Mononuclear cell (primary cell): ENCODE data around the gene MGRN1. TPM values are rescaled to one million over a fixed set of nuclear protein-coding genes. Genes with fewer than 3 reads are reported as not detected.

Source experiments
- H3K27me3 ChIP-seq: 2 replicates; pipeline ENCODE4 v1.6.0; 2011; ENCODE audit warnings: low read length, control low read depth; ENCODE audit not compliant: insufficient read depth
- H3K4me1 ChIP-seq: 2 replicates; pipeline ENCODE4 v1.5.1; 2011; ENCODE audit warnings: mild to moderate bottlenecking, low read length, control low read depth; ENCODE audit not compliant: insufficient read depth
- H3K4me3 ChIP-seq: 2 replicates; pipeline ENCODE4 v1.5.1; 2011; ENCODE audit warnings: mild to moderate bottlenecking, low read length, moderate library complexity
- H3K9me3 ChIP-seq: 2 replicates; pipeline ENCODE4 v1.5.1; 2011; ENCODE audit warnings: low read depth, mild to moderate bottlenecking, control low read depth, low read length
- total RNA-seq: library from RNA; depleted of rRNA; stranded (reverse); fragments of >200 nt; gene quantifications from one replicate; pipeline ENCODE4 v1.2.3, GENCODE V29; 2012

Gene MGRN1
- total RNA-seq, 1 donor, result 40.8 TPM

DNA sequence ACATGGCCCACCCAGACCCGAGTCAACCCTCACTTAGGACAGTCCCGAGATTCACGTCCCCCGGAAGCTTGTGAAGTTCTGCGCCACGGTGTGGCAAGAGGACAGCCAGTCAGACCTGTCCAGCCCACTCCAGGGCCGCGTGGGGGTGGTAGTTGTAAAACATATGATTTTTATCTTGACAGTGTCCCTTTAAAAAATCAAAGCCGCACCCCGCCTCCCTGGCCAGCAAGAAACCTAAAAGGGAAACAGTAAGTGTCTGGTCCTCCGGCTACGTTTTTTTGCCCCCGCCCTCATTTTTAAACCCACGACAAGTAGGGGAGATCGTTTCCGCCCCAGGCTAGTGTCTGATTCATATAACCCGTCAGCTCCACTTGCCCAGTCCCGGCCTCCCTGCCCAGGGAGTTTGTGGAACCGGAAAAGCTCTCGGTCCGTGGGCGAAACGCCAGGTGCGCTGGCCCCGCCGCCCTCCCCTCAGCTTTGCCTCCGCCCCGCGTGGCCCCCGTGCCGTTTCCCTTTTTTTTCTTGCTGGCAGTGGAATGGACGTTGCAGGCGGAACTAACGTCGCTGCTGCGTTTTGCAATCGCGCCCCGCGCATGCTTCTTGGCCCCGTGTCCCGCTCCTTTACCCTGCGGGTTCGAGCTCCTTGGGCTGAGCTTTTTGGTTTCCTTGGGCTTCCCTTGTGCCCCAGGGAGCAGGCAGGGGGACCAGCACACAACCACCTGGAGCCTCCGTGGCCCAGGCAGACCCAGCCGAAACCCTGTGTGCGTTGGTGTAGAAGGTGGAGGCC lies 55.4 kb downstream of the MGRN1 start:
- Histone ChIP-seq H3K4me3 (peak overlapping the region; percentile 29), H3K27me3 (no peaks in the 10 kb centered on the region), H3K9me3 (no peaks in the 10 kb centered on the region), H3K4me1 (peaks cover 63% of the 10 kb centered on the region)

DNA sequence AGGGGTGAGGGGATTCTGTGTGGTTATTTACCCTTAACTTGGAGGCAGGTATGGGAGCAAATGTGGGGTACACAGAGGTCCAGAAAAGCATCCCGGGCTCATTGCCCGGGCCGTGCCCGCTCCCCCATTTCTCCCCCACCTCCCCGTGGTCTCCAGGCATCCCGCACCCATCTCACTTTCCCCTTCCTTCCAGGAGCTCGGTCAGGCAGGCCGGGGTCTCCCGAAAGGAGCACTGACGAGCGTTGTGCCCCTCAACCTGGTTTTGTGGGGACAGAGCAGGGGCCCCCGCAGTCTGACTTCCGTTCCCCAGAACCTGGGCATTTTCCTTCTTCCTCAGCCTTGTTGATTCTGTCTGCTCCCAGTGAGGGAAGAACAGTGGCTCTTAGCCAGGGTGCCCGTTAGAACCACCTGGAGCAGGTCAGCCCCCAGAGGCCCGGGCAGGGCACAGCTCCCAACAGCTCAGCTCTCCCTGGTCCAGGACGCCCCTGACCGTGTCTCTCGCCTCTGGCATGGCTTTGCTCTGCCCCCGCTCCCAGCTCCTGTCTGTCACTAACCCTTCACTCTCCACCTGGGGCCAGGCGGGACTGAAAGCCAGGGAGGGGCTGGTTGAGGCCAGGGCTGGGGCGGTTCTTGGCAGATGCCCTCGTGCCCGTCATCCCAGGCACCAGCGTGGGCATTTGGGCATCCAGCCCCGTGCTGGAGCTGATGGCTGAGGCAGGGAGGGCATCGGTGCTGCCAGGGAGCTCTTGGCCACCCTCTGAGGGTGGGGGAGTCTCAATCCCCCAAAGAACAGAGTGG lies 56.2 kb downstream of the MGRN1 start:
- H3K9me3 ChIP-seq, result no peaks in the 10 kb centered on the region
- H3K27me3 ChIP-seq, result no peaks in the 10 kb centered on the region
- peaks cover 56% of the 10 kb centered on the region for H3K4me1 ChIP-seq
- H3K4me3 ChIP-seq, result peak overlapping the region; percentile 29

DNA sequence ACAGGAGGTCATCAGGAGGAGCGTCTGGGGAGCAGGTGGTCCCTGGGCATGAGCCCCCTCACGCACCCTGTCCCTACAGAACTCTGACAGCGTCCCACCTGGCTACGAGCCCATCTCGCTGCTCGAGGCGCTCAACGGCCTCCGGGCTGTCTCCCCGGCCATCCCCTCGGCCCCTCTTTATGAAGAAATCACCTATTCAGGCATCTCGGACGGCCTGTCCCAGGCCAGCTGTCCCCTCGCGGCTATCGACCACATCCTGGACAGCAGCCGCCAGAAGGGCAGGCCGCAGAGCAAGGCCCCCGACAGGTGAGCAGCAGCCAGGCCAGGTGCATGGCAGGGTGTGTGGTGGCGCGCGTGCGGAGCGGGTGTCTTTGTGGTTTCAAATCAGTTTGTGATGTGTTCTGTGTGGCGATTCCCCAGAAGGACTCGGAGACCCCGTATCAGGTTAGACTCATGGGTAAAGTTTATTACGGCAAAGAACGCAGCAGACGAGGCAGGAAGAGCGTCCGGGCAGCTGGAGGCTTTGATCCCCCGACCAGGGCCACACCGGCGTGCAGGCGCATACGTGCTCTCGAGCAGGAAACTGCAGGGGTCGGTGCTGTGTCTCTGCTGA lies 57.0 kb downstream of the MGRN1 start:
- Histone ChIP-seq H3K4me1 (peaks cover 49% of the 10 kb centered on the region), H3K27me3 (no peaks in the 10 kb centered on the region), H3K9me3 (no peaks in the 10 kb centered on the region), H3K4me3 (no peak overlapping the region)

DNA sequence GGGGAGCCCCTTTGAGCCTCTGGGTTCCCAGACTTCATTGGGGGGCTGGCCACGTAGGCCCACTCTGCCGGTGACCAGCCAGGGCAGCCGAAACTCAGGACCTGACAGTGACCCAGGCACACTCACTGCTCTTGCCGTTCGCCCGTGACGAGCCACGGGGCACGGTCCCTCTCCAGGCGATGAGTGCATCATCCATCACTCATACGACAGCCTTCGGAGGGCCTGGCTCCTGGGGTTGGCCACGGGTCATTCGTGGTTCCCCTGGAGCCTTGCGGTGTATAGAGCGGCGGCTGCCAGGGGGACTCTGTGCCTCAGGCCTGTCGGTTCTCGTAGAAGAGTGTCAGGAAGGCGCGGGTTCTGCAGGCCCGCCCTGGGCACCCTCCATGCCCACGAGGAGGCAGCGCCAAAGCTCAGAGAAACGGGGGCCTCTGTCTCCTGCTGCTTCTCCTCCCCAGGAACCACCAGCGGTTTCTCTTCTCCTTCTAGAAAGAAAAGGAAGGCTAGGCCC lies 57.5 kb downstream of the MGRN1 start:
- Histone ChIP-seq H3K4me1 (peaks cover 43% of the 10 kb centered on the region), H3K9me3 (no peaks in the 10 kb centered on the region), H3K4me3 (no peak overlapping the region), H3K27me3 (no peaks in the 10 kb centered on the region)

- H3K27me3 ChIP-seq, result no peaks in the 10 kb centered on the region
- H3K4me3 ChIP-seq, result no peak overlapping the region
- H3K4me1 ChIP-seq, result peaks cover 40% of the 10 kb centered on the region
- H3K9me3 ChIP-seq, result no peaks in the 10 kb centered on the region
These were observed 58.1 kb downstream of the MGRN1 start for GRCh38 chr16:4682616-4683254.

DNA sequence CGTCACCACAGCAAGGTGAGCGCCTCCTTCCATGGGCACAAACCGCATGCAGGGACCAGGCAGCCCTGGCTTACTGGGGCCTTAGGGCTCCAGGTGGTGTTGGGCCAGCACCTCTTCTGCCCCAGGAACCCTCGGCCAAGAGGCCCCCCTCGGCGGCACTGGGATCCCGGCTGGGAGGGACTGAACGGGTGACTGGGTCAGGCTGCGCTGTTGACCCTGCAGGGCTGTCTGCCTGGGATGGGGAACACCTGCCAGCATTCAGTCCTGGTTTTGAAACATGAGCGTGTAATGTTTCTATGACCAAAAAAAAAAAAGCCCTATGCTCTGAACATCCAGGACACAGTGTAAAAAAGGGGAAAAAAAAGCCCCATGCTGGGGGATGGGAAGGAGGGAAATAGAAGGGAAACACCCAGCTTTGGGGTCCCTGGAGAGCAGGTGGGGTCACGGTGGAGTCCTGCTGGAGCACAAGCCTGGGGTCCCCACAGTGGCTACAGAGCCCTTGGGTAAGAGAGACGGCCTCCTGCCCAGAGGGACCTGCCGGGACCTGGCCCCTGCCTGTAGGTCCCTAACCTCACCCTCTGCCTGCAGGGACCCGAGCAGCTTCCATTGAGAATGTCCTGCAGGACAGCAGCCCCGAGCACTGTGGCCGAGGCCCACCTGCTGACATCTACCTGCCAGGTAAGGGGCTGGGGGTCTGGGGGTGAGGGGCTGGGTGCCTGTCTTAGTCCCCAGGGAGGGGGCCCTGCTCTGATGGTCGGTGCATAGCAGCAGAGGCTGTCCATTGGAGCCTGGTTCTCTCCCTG lies 58.8 kb downstream of the MGRN1 start:
- H3K4me3 ChIP-seq, result no peak overlapping the region
- H3K4me1 ChIP-seq, result peaks cover 40% of the 10 kb centered on the region
- H3K27me3 ChIP-seq, result no peaks in the 10 kb centered on the region
- no peaks in the 10 kb centered on the region for H3K9me3 ChIP-seq

DNA sequence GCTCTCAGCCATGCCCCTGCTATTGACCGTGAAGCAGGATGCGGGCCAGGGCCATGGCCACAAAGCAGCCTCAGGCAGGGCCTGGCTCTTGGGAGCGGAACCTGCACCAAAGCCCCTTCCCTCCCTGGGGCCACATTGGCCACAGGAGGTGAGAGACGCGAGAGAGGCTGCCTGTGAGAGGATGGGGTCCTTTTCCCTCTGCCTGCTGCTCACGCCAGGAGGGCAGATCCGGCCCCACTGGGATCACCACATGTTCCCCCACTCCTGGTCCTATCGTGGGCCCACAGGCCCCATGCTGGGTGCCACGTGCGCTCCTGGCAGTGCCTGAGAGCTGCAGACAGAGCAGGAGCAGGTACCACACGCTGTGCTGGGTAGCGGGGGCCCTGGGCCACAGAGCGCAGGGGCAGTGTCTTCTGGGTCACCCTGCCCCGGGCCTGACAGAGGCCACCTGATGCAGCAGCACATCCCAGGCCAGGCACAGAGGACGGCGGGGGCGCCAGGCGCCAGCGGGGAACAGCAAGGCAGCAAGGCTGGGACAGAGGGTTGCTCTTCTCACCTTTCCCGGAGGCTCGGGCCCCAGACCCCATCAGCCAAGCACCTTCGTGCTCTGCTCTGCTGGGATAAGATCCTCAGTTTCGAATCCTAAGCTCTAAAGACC lies 59.6 kb downstream of the MGRN1 start:
- Histone ChIP-seq H3K4me3 (no peak overlapping the region), H3K27me3 (no peaks in the 10 kb centered on the region), H3K4me1 (peaks cover 33% of the 10 kb centered on the region), H3K9me3 (no peaks in the 10 kb centered on the region)

GRCh38 chr16:4684763-4685162 lies 60.1 kb downstream of the MGRN1 start:
- Histone ChIP-seq H3K4me1 (peaks cover 33% of the 10 kb centered on the region), H3K4me3 (no peak overlapping the region), H3K27me3 (no peaks in the 10 kb centered on the region), H3K9me3 (no peaks in the 10 kb centered on the region)

DNA sequence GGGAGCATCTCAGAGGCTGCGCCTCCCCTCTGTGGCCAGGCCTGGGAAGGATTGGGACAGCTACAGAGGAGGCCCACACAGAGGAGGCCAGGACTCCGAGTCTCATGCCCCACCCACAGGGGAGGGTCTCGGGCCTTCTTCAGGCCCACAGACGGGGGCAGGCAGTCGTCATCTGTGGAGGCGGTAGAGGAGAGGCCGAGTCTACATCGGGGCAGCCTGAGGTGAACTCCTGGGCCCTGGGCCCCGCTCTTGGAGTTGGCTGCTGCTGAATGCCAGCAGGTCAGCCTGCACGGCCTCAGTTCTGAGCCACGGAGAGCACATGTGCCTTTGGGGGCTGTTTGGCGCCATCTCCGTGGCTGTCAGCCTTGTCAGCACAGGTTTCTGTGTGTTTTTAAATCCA lies 60.7 kb downstream of the MGRN1 start:
- Histone ChIP-seq H3K4me3 (no peak overlapping the region), H3K9me3 (no peaks in the 10 kb centered on the region), H3K4me1 (peaks cover 37% of the 10 kb centered on the region), H3K27me3 (no peaks in the 10 kb centered on the region)

GRCh38 chr16:4685776-4686496 lies 61.3 kb downstream of the MGRN1 start:
- no peaks in the 10 kb centered on the region for H3K27me3 ChIP-seq
- no peaks in the 10 kb centered on the region for H3K9me3 ChIP-seq
- peaks cover 34% of the 10 kb centered on the region for H3K4me1 ChIP-seq
- H3K4me3 ChIP-seq, result no peak overlapping the region

- Histone ChIP-seq H3K27me3 (no peaks in the 10 kb centered on the region), H3K4me3 (no peak overlapping the region), H3K4me1 (peaks cover 34% of the 10 kb centered on the region), H3K9me3 (no peaks in the 10 kb centered on the region)
These were observed 62.0 kb downstream of the MGRN1 start for GRCh38 chr16:4686497-4687210.

- Histone ChIP-seq H3K4me1 (peaks cover 34% of the 10 kb centered on the region), H3K4me3 (no peak overlapping the region), H3K9me3 (no peaks in the 10 kb centered on the region), H3K27me3 (no peaks in the 10 kb centered on the region)
These were observed 62.8 kb downstream of the MGRN1 start for GRCh38 chr16:4687416-4687815.
